Renal cortex interstitium (tissue), 11 donors: ENCODE measurements around the gene CCS. TPM values are rescaled to one million over a fixed set of nuclear protein-coding genes. Genes with fewer than 3 reads are reported as not detected.
A peak's percentile ranks its signal among the peaks of the same experiment; 100 is the strongest.
"Not testable (repeated sequence)": the region's sequence is repeated elsewhere in the genome, so short reads cannot be mapped to it uniquely, and the experiment has no call there.

Experiments
- DNase-seq, 11 donors: peaks; one replicate each; pipeline ENCODE4 v3.0.0-alpha.2; 2013; ENCODE audit warnings: low read depth in 9 of 11, low spot score in 4 of 11; ENCODE audit errors: extremely low read depth in 1 of 11
- polyA plus RNA-seq, 3 donors: library from polyadenylated mRNA; unstranded; fragments of 120-200 nt; gene quantifications; one replicate each; pipeline ENCODE4 v1.2.1, GENCODE V29; 2013; ENCODE audit not compliant: insufficient read length in 3 of 3

CCS gene
- polyA plus RNA-seq, 3 donors = 37.4 to 75.3 (median 59.8) TPM

DNA sequence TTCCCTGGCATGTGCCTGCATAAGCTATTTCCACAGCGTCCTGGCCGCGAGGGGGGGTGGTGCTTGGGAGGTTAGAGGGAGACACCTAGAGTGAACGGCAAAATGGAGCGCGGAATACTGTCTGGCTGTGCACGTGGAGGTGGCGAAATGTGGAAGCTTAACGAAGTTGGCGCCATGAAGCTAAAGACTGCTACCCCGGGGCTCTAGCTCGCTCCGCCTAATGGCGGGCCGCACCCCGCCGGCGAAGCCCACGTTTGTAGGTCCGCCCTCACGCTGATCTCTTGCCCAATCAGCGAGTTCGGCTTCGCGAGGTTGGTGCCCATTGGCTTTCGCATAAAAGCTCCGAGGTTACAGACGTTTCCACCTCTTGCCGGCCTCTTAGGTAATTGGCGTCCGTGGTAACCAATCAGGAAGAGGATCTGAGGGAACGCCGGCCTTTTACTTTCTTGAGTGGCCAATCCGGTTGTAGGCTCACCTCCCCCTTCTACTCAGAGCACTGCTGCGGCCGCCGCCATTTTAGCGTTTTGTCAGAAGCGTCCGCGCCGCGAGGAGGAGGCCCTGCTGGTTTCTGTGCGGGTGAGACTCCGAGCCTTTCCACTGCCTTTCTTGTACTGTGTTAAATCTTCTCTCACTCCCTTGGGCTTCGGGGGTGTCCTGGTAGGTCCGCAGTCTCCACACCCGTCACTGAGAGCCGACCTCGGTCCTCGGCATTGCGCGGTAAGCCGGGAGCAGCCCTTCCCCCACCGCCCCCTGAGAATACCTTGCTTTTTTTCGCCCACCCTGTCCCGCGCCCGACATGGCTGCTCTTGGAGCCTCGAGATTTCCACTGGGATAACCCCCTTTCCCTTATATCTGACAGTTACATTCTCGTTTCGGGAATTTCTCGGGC, 45.4 kb downstream of the CCS start, which contains the start of gene RBM4:
Gene RBM4 (plus strand): TSS at position 527 of the 889 bp plus-strand sequence. CDS start 1,009 bp downstream, outside the sequence.
- peak; percentile 100 for DNase-seq

DNA sequence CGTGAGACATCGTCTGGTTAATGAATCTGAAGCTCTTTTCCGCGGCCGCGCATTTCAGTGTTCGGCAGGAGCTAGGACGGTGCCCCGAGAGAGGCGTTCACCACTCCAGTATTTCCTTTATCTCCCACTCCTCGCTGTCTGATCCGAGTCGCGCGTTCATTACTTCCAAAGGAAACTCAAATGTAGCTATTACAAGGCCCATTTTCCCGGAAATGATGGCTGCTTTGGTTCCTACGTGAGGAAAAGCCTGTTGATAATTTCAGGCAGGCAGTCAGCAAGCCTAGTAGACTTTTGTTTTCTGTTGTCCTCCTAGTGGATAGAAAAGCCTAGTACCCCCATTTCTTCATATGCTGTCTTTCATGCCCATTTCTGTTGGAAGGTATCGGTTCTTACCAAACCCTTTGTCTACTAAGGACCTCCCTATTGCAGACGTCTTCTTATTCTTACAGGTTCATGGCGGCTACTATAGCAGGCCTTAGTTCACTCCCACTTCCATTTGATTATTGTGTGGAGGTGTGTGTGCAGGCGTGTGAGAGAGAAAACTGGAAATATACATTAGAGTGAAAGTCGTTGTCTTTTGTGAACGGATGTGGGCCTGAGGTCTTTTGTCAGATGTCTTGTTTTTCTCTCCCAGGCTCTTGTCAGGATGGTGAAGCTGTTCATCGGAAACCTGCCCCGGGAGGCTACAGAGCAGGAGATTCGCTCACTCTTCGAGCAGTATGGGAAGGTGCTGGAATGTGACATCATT, 46.3 kb downstream of the CCS start:
- peak in 8 of 11 donors; percentile 9 to 44 (median 36) for DNase-seq

DNA sequence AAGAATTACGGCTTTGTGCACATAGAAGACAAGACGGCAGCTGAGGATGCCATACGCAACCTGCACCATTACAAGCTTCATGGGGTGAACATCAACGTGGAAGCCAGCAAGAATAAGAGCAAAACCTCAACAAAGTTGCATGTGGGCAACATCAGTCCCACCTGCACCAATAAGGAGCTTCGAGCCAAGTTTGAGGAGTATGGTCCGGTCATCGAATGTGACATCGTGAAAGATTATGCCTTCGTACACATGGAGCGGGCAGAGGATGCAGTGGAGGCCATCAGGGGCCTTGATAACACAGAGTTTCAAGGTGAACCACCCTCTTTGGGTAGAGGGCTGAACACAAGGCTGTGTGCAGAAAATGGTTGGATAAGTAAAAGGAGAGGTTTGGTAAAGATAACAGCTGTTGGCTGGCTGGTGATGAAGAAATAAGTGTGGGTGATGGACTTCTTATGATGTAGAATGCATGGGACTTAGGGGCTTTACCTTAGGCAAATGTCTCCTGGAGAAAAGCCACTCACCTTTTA, 46.9 kb downstream of the CCS start:
- DNase-seq = not testable (repeated sequence)

DNA sequence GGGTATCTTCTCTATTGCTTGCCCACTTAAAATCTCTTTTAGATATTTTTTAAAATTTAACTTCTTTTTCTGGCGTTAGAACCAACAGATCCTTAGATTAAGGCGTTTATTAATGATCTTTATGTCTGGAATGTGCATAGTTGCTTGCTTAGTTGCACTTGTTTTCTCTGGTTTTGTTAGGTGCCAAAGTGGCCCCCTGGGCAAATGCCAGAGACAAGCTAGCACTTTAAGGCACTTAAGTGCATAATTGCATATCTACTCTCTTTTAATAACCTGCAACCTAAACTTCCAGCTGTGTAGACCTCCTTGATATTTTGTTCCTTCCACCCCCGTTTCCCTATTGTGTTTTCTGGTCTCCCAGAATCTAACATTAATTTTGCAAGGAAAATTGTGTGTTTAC, 48.8 kb downstream of the CCS start:
- DNase-seq = no peak

DNA sequence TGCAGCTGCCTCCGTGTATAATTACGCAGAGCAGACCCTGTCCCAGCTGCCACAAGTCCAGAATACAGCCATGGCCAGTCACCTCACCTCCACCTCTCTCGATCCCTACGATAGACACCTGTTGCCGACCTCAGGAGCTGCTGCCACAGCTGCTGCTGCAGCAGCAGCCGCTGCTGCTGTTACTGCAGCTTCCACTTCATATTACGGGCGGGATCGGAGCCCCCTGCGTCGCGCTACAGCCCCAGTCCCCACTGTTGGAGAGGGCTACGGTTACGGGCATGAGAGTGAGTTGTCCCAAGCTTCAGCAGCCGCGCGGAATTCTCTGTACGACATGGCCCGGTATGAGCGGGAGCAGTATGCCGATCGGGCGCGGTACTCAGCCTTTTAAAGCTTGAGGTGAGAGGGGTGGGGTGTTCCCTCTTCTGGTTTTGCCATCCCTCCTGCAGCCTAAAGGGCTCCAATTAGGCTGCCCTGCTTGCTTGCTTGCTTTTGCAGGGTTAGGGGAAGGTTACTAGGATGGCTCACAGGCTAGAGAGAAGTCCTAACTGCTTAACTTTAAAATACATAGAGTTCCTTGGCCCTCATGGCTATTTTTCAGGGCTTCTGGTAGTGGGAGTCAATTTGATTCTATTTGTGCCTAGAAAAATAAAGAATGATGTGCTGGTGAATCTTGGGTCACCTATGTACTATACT, 50.9 kb downstream of the CCS start:
- DNase-seq = no peak

DNA sequence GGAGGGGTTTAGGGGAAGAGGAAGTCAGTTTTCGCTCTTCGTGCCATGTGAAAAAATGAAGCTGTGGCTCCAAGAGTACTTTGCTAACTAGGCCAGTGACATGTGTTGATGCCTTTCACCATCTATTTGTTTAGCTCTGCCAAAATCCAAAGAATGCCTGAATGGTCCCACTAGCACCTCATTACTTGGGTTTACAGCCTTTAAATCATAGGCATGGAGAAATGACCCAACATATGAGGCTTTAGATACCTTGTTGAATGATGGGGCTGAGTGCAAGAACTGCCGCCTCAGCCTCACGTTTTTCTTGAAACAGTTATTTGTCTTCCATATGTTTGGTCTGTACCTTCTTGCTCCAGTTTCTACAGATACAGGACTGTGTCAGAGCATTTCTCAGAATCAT, 53.8 kb downstream of the CCS start:
- DNase-seq = no peak

DNA sequence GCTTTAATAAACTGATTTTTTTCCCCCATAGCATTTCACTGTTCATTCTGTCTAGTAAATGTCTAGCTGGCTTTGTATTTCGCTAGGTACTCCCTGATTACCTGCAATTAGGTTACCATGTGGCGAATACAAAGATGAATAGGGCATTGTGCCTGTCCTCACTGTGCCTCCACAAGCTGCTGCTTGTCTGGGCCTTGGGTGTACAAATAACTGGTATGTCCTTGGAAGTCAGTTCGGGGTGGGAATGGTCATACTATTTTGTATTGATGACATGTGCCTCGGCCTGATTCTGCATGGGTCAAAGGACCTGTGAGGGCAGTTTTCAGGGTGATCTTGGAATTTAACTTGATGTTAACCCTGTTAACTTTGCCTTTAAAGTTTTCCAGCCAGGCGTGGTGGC, 56.9 kb downstream of the CCS start:
- no peak for DNase-seq

DNA sequence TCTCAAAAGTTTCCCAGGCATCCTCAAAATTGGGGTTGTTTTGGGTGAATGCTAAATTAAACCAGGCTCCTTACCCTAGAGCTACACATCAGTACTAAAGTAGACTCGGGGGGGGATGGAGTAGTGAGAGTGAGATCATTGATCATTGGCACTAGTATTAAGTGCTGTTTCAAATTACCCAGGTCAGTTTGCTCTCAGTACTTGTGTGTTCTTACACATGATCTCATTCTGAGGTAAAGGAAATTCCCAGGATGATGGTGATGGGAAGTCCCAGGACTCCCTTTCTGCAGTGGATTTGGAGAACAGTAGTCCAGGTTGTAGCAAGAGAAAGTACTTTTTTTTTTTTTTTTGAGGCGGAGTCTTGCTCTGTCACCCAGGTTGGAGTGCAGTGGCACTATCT, 58.0 kb downstream of the CCS start:
- DNase-seq = no peak

DNA sequence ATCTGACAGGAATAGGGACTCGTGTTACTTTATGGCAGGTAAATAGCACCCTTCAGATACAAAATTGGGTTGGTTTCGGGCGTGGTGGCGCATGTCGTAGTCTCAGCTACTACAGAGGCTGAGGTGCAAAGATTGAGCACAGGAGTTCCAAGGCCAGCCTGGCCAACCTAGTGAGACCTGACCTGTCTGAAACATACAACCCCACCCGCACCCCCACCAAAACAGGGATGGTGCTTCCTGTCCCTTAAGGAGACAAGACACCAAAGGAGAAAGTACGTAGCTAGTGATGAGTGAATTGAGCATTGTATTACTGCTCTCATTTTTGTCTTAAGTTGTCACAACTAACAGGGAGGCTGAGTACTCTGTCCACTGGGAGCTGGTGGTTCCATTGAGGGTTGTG, 59.7 kb downstream of the CCS start:
- DNase-seq = no peak

DNA sequence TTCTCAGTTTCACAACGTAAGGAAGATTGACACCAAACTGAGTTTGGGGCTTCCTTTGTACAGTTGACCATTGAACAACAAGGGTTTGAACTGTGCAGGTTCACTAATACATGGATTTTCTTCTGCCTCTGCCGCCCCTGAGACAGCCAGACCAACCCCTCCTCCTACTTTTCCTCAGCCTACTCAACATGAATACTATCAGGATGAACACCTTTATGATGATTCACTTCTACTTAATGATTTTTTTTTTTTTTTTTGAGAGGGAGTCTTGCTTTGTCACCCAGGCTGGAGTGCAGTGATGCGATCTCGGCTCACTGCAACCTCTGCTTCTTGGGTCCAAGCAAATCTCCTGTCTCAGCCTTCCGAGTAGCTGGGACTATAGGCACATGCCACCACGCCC, 60.1 kb downstream of the CCS start:
- DNase-seq = no peak

Other genes with a start within 250 kb of the CCS start
- 10 to 100 TPM; 27.0 to 35.4 (median 32.8) TPM for gene BRMS1, start 248.1 kb upstream of the CCS start, polyA plus RNA-seq
- 10 to 100 TPM; 47.9 to 56.7 (median 51.3) TPM for gene B4GAT1, start 245.6 kb upstream of the CCS start, polyA plus RNA-seq
- 10 to 100 TPM; 18.0 to 24.8 (median 22.0) TPM for gene SLC29A2, start 221.4 kb upstream of the CCS start, polyA plus RNA-seq
- gene NPAS4, start 172.2 kb upstream of the CCS start, polyA plus RNA-seq = under 1 TPM; 0.09 to 0.50 (median 0.30) TPM
- gene MRPL11, start 154.3 kb upstream of the CCS start, polyA plus RNA-seq = 10 to 100 TPM; 68.5 to 82.4 (median 73.3) TPM
- gene PELI3, start 126.3 kb upstream of the CCS start, polyA plus RNA-seq = 1 to 10 TPM; 4.1 to 6.3 (median 5.9) TPM
- gene DPP3, start 112.8 kb upstream of the CCS start, polyA plus RNA-seq = 10 to 100 TPM; 20.0 to 26.1 (median 23.6) TPM
- 10 to 100 TPM; 71.3 to 92.4 (median 71.7) TPM for gene BBS1, start 82.5 kb upstream of the CCS start, polyA plus RNA-seq
- 10 to 100 TPM in 1 of 3 donors, 1 to 10 TPM in 2; 6.3 to 10.6 (median 9.2) TPM for gene ZDHHC24, start 47.1 kb upstream of the CCS start, polyA plus RNA-seq
- under 1 TPM; 0.38 to 0.56 (median 0.49) TPM for gene ACTN3, start 46.3 kb upstream of the CCS start, polyA plus RNA-seq
- 100 to 1,000 TPM in 1 of 3 donors, 10 to 100 TPM in 2; 94.9 to 103 (median 98.6) TPM for gene CTSF, start 24.6 kb upstream of the CCS start, polyA plus RNA-seq
- gene CCDC87, start 122 bp upstream of the CCS start, polyA plus RNA-seq = under 1 TPM; 0.23 to 0.35 (median 0.26) TPM
- 100 to 1,000 TPM in 1 of 3 donors, 10 to 100 TPM in 2; 73.3 to 104 (median 79.2) TPM for gene RBM14, start 23.4 kb downstream of the CCS start, polyA plus RNA-seq
- gene RBM4, start 45.5 kb downstream of the CCS start, polyA plus RNA-seq = 100 to 1,000 TPM; 227 to 261 (median 261) TPM
- gene RBM4B, start 84.7 kb downstream of the CCS start, polyA plus RNA-seq = 10 to 100 TPM; 68.3 to 74.4 (median 68.9) TPM
- 10 to 100 TPM; 41.8 to 56.0 (median 54.1) TPM for gene SPTBN2, start 136.0 kb downstream of the CCS start, polyA plus RNA-seq